IPS DF 4.7 (cell line): ENCODE results near the gene UBXN10.
"Not testable (repeated sequence)": the region's sequence is repeated elsewhere in the genome, so short reads cannot be mapped to it uniquely, and the experiment has no call there.

ENCODE experiments used
- DNase-seq: peaks from one replicate; pipeline ENCODE4 v3.0.0-alpha.2; 2013; ENCODE audit warnings: low spot score; ENCODE audit errors: extremely low read depth

UBXN10 gene

GRCh38 chr1:20200966-20201365, 15.1 kb downstream of the UBXN10 start:
- no peak for DNase-seq

DNA sequence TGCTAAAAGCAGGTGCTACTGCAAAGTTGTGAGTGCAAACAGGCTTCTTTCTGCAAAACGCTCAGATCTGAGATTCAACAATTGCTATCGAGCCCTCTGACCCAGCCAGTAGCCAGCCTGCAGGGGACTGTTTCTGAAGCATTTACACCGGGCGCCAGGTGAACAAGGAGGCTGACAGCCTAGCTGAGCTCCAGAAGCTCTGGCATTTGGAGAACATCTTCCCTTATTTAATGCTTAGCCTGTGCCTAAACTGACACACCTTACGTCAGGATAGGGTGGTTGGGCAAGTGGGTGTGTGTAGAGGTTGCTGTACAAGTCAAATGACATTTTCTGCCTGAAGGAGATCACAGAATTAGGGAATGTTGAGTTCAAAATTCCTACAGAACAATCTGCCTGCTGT, 16.3 kb downstream of the UBXN10 start:
- no peak for DNase-seq

- no peak for DNase-seq
These were observed 21.6 kb downstream of the UBXN10 start for GRCh38 chr1:20207546-20207945.

DNA sequence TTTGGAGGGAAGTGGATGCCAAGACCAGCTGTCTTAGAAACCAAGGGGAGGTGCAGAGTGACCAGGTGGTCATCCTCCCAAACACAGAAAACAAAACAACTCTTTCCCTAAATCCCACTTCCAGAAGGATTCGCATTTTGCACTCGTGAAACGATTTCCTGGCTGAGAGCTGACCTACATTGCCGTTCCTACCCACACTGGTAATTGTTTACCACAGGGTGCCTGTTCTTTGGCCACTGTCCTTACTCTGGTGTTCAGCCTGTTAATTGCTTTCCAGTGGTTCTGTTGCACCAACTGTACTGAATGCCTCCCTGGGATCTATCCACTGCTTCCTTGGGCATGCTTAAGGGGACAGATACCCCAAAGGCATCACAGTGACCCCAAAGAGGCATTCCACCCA, 23.6 kb downstream of the UBXN10 start:
- DNase-seq = no peak

DNA sequence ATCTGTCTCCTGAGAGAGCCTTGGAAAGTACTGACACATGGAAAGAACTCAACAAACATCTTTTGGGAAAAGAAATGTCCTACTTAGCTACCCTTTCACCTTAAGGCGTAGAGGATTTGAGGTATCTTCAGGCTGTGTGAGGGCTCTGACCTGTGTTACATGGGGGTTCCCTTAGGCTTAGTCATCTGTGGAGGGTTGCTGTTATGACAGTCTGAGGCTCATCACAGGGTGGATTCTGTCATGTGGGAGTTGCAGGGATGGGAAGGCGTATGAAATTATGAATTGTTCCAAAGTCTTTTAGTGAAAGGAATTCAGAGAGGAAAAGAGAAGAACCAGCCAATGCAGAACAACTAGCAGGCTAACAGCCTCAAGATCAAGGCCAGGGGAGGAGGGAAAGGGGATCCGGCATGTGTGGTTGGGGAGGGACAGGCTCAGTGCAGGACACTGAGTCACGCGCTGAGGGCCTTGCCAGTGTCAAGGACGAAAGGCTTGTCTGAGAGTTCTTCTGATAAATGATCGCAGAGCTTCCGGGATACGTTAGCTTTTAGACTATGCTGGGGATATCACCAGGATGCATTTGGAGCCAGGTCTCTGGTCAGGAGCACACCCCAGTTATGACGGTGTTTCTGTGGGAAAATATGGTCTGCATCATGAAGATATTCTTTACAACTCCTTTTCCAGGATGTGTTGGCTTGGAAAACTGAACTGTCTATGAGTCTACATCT, 25.0 kb downstream of the UBXN10 start:
- DNase-seq = no peak

- no peak for DNase-seq
These were observed 25.6 kb downstream of the UBXN10 start for GRCh38 chr1:20211511-20211931.

DNA sequence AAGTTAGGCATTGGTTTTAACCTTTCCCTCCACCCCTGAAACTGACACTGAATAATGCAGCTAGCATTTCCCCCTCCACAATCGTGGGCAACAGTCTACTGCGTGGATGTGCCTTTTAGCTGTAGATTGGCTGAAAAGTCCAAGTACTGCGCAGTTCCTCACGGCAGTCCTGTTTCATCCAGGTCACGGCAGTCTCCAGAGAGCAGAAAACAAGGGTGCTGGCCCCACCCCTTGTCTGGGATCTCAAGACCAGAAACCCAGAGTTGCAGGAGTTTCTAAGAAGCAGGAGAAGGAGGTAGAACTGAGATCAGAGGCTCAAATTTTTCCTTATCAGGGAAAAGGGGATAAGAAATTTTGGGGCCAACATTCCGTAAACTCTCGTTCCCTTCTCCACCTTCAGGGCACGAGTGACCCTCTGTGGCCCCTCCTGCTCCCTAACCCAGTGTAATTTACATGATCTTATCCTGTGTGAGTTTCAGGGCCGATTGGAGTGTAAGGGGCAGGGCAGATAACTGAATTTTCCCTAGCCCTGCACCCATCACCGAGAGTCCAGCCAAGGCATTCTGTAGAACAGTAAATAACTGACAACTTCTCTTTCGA, 26.3 kb downstream of the UBXN10 start:
- DNase-seq = no peak

GRCh38 chr1:20212685-20213331, 26.9 kb downstream of the UBXN10 start:
- DNase-seq = peak; percentile 74

GRCh38 chr1:20215716-20216115, 29.8 kb downstream of the UBXN10 start:
- DNase-seq = no peak

DNA sequence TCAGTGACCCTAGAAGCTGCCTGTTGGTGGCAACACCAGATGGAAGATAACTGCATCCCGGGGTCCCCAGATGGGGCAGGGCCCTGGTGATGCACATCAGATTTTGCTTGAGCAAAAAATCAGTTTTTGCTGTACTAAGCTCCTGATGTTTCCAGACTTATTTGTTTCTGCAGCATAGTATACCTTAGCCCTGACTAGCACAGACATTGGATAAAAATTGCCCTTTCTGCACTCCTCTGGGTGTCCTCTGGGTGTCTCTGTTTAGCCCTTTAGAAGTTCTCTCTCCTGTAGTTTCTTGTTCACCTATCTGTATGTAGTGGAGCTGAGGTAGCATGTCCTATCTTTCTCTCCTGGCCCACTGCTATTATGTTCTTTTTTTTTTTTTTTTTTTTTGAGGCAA, 30.7 kb downstream of the UBXN10 start:
- no peak for DNase-seq

DNA sequence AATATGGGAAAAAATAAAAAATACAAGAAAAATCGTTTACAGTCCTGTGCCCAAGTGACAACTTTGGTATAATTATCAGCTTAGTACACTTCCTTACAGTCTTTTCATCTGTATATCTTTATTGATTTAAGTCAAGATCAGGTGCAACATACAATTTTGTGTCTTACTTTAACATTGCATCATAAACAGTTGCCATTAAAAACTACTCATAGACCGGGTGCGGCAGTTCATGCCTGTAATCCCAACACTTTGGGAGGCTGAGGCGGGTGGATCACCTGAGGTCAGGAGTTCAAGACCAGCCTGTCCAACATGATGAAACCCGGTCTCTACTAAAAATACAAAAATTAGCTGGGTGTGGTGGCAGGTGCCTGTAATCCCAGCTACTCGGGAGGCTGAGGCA, 33.2 kb downstream of the UBXN10 start:
- not testable (repeated sequence) for DNase-seq

DNA sequence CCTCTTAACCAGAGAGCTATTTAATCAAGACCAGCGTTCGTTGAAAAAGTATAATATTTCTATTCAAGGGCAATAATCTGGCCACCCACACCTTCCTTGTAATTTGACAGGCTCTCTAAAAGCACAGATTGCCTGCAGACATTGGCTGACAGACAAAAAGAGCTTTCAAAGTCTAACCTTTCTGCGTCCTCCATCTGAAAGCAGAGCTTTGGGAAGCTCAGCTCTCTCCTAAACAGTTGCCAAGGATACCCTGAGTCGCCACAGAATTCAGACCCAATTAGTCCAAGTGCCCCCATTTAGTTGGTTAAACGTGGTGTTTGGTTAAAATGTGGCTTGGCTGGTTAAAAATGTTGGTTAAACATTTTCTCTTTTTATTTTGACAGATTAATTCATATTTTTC, 34.1 kb downstream of the UBXN10 start:
- no peak for DNase-seq

- DNase-seq = no peak
These were observed 37.2 kb downstream of the UBXN10 start for GRCh38 chr1:20223106-20223505.

DNA sequence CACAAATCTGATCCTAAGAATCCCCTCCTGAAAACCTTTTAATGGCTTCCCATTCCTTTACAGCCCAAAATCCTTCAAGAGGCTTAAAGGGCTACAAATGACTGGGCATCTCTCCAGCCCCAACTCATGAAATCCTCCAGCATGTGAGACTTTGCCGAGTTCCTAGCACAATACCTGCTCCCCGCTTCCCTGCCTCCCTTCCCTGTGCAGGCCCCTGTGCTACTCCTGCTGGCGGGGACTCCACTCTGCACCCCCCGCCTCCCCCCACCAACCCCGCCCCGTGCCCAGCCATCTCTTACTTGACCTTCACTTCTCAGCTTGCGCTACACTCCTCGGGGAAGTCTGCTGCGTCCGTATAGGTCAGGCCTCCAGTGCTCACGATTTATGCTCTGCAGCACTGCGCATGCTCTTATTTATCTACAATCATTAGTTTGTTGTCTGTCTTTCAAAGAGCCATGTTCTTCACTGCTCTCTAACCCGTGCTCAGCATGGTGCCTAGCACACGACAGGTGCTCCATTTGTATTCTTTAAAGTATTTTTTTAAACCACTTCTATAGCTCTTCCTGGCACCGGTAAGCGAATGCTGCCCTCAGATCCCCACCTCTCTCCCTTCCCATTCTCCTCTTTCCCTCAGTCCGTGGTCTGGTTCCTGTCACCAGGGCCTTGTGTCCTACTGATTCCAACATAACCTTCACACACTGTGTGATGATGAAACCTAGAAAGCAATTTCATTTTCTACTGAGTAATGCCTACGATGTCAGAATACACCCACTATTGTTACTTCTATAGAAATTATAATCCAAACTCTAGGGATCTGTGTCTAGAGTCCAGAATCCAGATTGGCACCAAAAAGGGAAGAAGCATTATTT, 37.9 kb downstream of the UBXN10 start:
- no peak for DNase-seq

- DNase-seq = no peak
These were observed 38.6 kb downstream of the UBXN10 start for GRCh38 chr1:20224546-20224945.

DNA sequence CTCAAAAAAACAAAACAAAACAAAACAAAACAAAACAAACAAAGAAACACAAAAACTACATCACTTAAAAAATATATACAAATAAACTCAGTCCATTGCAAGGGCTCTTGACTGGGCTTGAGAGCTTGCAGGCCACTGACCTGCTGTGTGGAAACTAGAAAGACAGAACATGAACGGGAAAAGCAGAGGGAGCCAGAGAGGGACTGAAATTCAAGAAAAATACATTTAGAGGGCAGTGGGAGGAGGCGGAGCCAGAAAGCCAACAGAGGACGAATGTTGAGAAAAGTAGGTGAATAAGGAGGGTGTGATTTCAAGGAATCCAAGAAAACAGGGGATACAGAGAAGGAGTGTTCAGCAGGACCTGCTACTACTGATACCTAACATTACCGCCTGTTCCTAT, 41.8 kb downstream of the UBXN10 start:
- no peak for DNase-seq

DNA sequence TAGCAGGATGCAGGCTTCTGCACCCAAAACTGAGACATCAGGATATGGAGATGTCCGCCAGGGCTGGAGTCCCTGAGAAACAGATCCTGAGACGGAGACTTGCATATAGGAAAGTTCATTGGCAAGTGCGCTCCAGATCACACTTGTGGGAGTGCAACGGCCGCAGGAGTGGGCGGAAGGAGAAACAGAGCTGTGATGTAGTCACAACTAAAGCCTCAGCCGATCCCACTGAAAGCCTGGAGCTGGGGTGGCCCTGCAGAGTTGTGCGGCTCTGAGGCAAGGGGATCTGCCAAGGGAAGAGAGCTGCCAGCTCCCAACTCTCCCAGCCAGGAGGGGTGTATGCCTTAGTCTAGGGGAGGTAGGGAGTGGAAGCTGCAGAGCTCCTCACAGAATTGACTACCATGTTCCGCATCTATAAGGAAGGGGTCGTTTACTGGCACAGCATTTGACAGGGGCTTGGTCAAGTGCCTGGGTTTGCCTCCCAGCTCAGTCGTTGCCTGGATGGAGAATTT, 42.5 kb downstream of the UBXN10 start:
- DNase-seq = no peak

GRCh38 chr1:20229171-20229570, 43.3 kb downstream of the UBXN10 start:
- no peak for DNase-seq

DNA sequence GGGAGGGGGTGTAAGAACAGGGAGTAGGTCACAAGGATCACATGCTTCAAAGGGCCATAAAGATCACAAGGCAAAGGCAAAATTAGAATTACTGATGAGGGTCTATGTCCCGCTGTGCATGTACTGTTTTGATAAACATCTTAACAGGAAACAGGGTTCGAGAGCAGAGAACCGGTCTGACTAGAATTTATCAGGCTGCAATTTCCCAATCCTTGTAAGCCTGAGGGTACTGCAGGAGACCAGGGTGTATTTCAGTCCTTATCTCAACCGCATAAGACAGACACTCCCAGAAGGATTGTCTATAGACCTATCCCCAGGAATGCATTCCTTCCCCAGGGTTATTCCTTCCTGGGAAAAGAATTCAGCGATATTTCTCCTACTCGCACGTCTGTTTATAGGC, 46.7 kb downstream of the UBXN10 start:
- not testable (repeated sequence) for DNase-seq

GRCh38 chr1:20233394-20233793, 47.5 kb downstream of the UBXN10 start:
- no peak for DNase-seq

DNA sequence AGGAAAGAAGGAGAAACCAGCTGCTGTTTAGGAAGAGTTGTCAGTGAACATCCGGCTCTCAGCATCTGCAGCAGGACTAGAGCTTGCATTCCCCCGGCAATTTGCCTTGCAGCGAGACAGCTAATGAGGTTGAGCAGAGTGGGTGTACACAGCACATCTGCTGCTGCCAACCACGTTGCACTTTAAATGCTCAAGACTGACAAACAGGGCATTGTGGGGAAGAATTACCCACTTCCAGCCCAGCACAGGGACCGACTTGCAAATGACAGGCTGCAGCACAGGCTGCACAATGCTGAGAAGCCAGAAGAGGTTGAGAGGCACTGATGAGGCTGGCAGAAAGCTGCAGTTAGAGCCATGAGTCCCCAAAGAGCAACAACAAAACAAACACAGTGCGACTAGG, 48.0 kb downstream of the UBXN10 start:
- DNase-seq = no peak
